PC-3 (cell line): Measurements from ENCODE around the gene NHS.

Source experiments
- EZH2 ChIP-seq: fragments of 300-600 bp; sonication (generic); IDR thresholded peaks from one replicate; pipeline ENCODE4 v1.6.1; 2017; ENCODE audit warnings: antibody characterized with exemption, mild to moderate bottlenecking, low read length; ENCODE audit not compliant: unreplicated experiment
- EZH2phosphoT487 ChIP-seq: fragments of 300-600 bp; sonication (generic); IDR thresholded peaks from 2 replicates; pipeline ENCODE4 v1.6.1; 2018; ENCODE audit warnings: mild to moderate bottlenecking, antibody characterized with exemption, low read length, borderline replicate concordance
- TF ChIP-seq, protein P1 (sequence below): fragments of 300-600 bp; sonication (generic); conservative IDR thresholded peaks from 2 replicates; pipeline ENCODE4 v1.5.1; 2017; ENCODE audit warnings: antibody characterized with exemption, low read depth, mild to moderate bottlenecking, low read length

DNA sequence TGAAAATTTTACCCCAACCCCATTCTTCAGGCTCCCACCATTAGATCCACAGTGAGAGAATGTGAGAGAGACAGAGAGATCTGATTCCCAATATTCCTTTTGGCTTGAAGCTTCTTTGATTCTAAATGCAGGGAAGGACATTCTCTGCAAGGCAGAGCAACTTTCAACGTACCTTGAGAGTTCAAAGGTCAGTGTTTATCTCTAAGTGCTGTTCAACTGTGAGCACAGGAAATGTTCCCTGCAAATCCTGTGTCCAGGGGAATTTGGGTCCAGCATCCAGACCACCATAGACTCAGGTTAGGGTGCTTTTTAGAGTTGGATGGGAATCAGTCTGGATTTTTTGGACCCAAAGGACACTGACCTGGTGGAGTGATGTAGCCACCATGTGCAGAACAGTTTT, 97.4 kb downstream of the NHS start:
- TF ChIP-seq, protein P1, sequence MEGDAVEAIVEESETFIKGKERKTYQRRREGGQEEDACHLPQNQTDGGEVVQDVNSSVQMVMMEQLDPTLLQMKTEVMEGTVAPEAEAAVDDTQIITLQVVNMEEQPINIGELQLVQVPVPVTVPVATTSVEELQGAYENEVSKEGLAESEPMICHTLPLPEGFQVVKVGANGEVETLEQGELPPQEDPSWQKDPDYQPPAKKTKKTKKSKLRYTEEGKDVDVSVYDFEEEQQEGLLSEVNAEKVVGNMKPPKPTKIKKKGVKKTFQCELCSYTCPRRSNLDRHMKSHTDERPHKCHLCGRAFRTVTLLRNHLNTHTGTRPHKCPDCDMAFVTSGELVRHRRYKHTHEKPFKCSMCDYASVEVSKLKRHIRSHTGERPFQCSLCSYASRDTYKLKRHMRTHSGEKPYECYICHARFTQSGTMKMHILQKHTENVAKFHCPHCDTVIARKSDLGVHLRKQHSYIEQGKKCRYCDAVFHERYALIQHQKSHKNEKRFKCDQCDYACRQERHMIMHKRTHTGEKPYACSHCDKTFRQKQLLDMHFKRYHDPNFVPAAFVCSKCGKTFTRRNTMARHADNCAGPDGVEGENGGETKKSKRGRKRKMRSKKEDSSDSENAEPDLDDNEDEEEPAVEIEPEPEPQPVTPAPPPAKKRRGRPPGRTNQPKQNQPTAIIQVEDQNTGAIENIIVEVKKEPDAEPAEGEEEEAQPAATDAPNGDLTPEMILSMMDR, result no peak
- TF ChIP-seq EZH2phosphoT487, result no peak
- no peak for TF ChIP-seq EZH2
